HUES6 (cell line): ENCODE measurements around the gene NELFB.
"Not testable (repeated sequence)": the region's sequence is repeated elsewhere in the genome, so short reads cannot be mapped to it uniquely, and the experiment has no call there.

ENCODE experiments used
- H3K27ac ChIP-seq: 2 replicates; pipeline ENCODE4 v1.7.0; 2013; ENCODE audit warnings: low read depth, mild to moderate bottlenecking, low read length, inconsistent platforms
- H3K27me3 ChIP-seq: 2 replicates; pipeline ENCODE4 v1.6.1; 2013; ENCODE audit warnings: low read length; ENCODE audit not compliant: control insufficient read depth, insufficient read depth
- H3K36me3 ChIP-seq: 2 replicates; pipeline ENCODE4 v1.6.1; 2013; ENCODE audit warnings: low read length; ENCODE audit not compliant: control insufficient read depth, insufficient read depth
- H3K4me1 ChIP-seq: 2 replicates; pipeline ENCODE4 v1.6.1; 2013; ENCODE audit warnings: low read length; ENCODE audit not compliant: control insufficient read depth, insufficient read depth
- H3K4me3 ChIP-seq: 2 replicates; pipeline ENCODE4 v1.5.1; 2013; ENCODE audit warnings: low read depth, low read length
- H3K9ac ChIP-seq: one replicate; pipeline ENCODE4 v1.6.1; 2013; ENCODE audit warnings: mild to moderate bottlenecking, low read length
- H3K9me3 ChIP-seq: 2 replicates; pipeline ENCODE4 v1.6.1; 2013; ENCODE audit warnings: low read depth, low read length; ENCODE audit not compliant: control insufficient read depth, insufficient read depth

Gene NELFB

DNA sequence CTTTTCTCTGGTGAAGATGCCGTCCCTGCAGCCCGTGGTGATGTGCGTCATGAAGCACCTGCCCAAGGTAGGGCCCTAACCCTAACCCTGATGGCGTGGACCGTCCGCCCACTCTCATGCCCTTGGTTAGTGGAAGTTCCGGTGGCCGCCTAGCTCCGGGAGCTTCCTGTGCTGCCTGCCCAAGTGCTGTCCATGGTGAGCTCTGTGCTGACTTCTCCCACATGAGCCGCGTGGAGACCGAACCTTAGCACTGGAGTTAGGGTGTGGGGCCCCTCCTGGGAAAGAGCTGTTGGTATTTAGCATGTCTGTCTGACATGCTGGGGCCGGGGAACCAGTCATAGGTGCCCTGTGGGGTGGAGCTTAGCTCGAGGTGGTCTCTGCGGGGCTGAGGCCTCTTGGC lies 1.2 kb downstream of the NELFB start:
- H3K4me3 ChIP-seq: peak overlapping the region; percentile 100
- H3K27ac ChIP-seq: no peak overlapping the region
- peak overlapping the region; percentile 82 for H3K9ac ChIP-seq
- H3K4me1 ChIP-seq: peaks cover 19% of the 10 kb centered on the region
- H3K9me3 ChIP-seq: no peaks in the 10 kb centered on the region
- peaks cover 23% of the 10 kb centered on the region for H3K36me3 ChIP-seq
- no peaks in the 10 kb centered on the region for H3K27me3 ChIP-seq

DNA sequence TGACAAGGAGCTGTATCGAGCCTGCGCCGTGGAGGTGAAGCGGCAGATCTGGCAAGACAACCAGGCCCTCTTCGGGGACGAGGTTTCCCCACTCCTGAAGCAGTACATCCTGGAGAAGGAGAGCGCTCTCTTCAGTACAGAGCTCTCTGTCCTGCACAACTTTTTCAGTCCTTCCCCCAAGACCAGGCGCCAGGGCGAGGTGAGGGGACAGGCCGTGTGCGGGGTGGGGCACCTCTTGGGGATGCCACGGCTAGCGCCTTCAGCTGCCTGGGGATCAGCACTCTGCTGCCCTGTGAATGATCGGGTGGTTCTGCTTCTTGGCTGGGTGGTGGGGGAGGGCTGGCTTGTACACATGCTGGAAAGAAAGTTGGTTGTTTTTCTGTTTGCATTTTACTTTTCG lies 1.7 kb downstream of the NELFB start:
- H3K27ac ChIP-seq: no peak overlapping the region
- H3K4me3 ChIP-seq: peak overlapping the region; percentile 100; the same call in 1 of the 2 replicates
- peaks cover 23% of the 10 kb centered on the region for H3K36me3 ChIP-seq
- H3K9me3 ChIP-seq: no peaks in the 10 kb centered on the region
- no peak overlapping the region for H3K9ac ChIP-seq
- H3K27me3 ChIP-seq: no peaks in the 10 kb centered on the region
- H3K4me1 ChIP-seq: peaks cover 18% of the 10 kb centered on the region

DNA sequence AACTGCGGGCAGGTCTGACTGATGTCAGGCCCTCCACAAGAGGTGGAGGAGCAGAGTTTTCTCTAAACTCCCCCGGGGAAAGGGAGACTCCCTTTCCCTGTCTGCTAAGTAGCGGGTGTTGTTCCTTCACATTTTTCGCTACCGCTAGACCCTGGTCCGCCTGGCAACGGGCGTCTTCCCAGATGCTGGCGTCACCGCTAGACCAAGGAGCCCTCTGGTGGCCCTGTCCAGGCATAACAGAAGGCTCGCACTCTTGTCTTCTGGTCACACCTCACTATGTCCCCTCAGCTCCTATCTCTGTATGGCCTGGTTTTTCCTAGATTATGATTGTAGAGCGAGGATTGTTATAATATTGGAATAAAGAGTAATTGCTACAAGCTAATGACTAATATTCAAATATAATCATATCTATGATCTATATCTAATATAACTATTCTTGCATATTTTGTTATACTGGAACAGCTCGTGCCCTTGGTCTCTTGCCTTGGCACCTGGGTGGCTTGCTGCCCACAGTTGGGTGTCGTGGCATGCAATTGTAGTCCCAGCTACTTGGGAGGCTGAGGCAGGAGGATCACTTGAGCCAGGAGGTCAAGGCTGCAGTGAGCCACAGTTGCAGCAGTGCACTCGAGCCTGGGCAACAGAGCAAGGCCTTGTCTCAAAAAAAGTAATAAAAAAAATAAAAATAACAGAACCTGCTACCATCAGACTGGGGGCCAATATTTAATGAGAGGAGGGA lies 7.2 kb downstream of the NELFB start:
- peaks cover 53% of the 10 kb centered on the region for H3K36me3 ChIP-seq
- H3K9ac ChIP-seq, H3K4me1 ChIP-seq, H3K27me3 ChIP-seq, H3K9me3 ChIP-seq, H3K27ac ChIP-seq, H3K4me3 ChIP-seq: not testable (repeated sequence)

DNA sequence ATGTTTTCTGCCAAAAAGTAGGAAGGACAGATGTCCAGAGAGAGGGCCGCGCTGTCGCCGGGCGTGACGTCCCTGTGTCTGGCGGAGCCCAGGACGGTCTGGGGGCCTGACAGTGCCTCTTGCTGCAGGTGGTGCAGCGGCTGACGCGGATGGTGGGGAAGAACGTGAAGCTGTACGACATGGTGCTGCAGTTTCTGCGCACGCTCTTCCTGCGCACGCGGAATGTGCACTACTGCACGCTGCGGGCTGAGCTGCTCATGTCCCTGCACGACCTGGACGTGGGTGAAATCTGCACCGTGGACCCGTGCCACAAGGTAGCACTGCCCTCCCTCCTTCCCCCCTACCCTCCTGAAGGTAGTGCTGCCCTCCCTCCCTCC lies 7.8 kb downstream of the NELFB start:
- no peaks in the 10 kb centered on the region for H3K4me1 ChIP-seq
- no peak overlapping the region for H3K4me3 ChIP-seq
- no peak overlapping the region for H3K27ac ChIP-seq
- peaks cover 58% of the 10 kb centered on the region for H3K36me3 ChIP-seq
- no peak overlapping the region for H3K9ac ChIP-seq
- H3K27me3 ChIP-seq: no peaks in the 10 kb centered on the region
- no peaks in the 10 kb centered on the region for H3K9me3 ChIP-seq

DNA sequence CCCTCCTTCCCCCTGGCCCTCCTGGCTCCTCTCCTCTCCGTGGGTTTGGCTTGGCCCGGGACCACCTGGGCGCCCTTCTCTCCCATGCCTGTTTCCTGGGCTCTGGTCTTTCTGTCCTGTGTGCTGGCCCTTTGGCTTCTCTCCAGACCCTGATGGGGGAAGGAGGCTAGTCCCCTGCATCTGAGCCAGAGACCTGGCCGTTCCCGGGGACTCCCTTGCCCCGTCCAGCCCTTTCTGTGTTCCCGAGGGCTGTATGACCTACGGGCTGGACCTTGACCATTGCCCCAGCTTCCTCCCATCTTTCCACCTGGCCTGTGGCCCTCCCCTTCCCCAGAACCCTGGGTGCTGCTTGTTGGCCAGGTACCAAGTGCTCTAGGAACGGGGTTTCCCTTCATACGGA lies 8.4 kb downstream of the NELFB start:
- Histone ChIP-seq H3K9me3 (no peaks in the 10 kb centered on the region), H3K36me3 (peaks cover 59% of the 10 kb centered on the region), H3K9ac (no peak overlapping the region), H3K4me1 (no peaks in the 10 kb centered on the region), H3K27ac (no peak overlapping the region), H3K27me3 (no peaks in the 10 kb centered on the region), H3K4me3 (no peak overlapping the region)

DNA sequence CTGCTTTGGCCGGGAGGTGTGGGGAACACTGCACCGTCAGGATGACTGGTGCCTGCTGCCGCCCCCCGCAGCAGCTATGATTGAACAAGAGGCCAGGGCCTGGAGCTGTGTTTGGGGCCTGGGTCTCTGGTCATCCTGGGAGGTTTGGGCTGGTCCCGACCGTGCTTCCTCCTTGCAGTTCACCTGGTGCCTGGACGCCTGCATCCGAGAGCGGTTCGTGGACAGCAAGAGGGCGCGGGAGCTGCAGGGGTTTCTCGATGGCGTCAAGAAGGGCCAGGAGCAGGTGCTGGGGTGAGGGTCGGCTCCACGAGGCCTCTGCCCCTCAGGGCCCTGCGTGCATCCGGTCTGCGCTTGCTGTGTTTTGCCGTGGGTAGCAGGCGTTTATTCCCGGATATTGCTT lies 8.9 kb downstream of the NELFB start:
- Histone ChIP-seq H3K27me3 (no peaks in the 10 kb centered on the region), H3K27ac (no peak overlapping the region), H3K9me3 (no peaks in the 10 kb centered on the region), H3K9ac (no peak overlapping the region), H3K4me3 (no peak overlapping the region), H3K4me1 (no peaks in the 10 kb centered on the region), H3K36me3 (peaks cover 59% of the 10 kb centered on the region)

DNA sequence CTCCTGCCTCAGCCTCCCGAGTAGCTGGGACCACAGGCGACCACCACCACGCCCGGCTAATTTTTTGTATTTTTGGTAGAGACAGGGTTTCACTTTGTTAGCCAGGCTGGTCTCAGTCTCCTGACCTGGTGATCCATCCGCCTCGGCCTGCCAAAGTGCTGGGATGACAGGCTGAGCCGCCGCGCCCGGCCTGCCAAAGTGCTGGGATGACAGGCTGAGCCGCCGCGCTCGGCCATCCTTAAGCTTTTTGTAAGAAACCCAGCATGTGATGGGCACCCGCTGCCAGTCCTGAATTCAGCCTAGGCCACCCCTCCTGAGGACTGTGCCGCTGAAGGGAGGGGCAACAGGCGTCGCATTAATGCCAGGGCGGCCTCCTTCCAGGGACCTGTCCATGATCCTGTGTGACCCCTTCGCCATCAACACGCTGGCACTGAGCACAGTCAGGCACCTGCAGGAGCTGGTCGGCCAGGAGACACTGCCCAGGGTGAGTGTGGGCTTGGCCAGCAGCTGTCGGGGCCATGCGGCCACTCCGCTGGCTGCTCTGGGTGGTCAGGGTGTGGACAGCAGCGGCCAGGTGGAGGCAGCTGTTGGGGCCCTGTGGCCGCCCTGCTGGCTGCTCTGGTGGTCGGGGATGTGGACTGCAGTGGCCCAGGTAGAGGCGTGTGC lies 10.5 kb downstream of the NELFB start:
- Histone ChIP-seq H3K4me1 (no peaks in the 10 kb centered on the region), H3K4me3 (no peak overlapping the region), H3K27me3 (no peaks in the 10 kb centered on the region), H3K36me3 (peaks cover 66% of the 10 kb centered on the region), H3K9me3 (no peaks in the 10 kb centered on the region), H3K9ac (no peak overlapping the region), H3K27ac (no peak overlapping the region)

DNA sequence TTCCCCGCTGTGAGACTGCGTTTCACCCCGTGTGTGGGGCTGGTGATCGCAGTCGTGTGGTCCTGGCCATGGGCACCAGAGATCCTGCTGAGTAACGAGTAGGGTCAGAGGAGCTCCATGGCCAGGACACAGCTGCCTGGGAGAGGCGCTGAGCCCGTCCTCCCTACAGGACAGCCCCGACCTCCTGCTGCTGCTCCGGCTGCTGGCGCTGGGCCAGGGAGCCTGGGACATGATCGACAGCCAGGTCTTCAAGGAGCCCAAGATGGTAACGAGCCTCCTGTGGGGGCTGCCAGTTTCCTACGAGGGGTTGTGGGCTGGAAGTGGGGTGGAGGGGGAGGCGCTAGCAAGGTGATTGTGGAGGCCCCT lies 11.0 kb downstream of the NELFB start:
- Histone ChIP-seq H3K9me3 (no peaks in the 10 kb centered on the region), H3K27ac (no peak overlapping the region), H3K9ac (no peak overlapping the region), H3K4me3 (no peak overlapping the region), H3K27me3 (no peaks in the 10 kb centered on the region), H3K36me3 (peaks cover 69% of the 10 kb centered on the region), H3K4me1 (no peaks in the 10 kb centered on the region)

DNA sequence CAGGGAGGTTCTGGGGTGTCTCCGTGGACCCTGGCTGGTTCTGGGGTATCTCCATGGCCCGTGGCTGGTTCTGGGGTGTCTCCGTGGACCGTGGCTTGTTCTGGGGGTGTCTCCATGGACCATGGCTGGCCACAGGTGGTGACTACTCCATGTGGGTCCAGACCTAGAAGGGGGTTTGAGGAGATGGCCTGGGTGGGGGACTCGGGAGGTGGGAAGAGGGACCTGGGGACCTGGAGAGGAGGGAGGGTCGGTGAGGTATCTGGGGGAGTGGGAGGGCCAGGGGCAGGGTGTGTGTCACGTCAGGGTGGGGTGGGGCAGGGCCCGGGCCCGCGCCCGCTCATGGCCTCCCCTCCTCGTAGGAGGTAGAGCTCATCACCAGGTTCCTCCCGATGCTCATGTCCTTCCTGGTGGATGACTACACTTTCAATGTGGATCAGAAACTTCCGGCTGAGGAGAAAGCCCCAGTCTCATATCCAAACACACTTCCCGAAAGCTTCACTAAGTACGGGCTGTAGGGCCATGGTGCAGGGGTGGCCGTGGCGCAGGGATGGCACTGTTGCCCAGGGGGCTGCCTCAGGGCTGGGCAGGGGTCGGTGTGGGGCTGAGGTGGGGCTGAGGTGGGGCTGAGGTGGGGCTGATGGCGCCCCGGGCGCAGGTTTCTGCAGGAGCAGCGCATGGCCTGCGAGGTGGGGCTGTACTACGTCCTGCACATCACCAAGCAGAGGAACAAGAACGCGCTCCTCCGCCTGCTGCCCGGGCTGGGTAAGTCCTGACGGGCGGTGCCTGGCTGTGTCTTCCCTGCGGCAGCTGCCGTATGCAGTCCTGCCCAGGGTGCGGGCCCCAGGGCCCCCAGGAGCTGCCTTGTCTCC lies 11.7 kb downstream of the NELFB start:
- H3K9me3 ChIP-seq: no peaks in the 10 kb centered on the region

DNA sequence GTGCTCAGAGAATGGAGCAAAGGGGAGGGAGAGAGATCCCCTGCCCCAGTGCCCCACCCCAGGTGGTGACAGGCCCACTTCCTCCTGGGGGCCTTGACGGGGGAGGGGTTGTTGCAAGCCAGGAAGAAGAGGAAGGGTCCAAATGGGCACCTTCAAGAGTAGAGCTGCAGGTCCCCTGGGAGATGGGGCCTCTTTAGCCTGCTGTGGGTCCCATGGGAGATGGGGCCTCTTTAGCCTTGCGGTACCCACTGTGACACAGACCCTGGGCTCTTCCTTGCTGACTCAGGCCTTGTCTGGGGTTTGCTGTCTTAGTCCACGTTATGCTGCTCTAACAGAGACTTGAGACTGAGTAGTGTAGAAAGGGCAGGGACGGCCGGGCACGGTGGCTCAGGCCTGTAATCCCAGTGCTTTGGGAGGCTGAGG lies 12.8 kb downstream of the NELFB start:
- Histone ChIP-seq H3K9me3 (no peaks in the 10 kb centered on the region), H3K27me3 (no peaks in the 10 kb centered on the region), H3K4me3 (no peak overlapping the region), H3K9ac (no peak overlapping the region), H3K36me3 (peaks cover 78% of the 10 kb centered on the region), H3K27ac (no peak overlapping the region), H3K4me1 (no peaks in the 10 kb centered on the region)

More for the DNA sequence above, 11.7 kb downstream of the NELFB start:
- Histone ChIP-seq H3K9ac (no peak overlapping the region), H3K36me3 (peaks cover 72% of the 10 kb centered on the region), H3K27me3 (no peaks in the 10 kb centered on the region), H3K4me1 (no peaks in the 10 kb centered on the region), H3K4me3 (no peak overlapping the region), H3K27ac (no peak overlapping the region)
